ENCODE results near the gene OR2V2.

Gene OR2V2

DNA sequence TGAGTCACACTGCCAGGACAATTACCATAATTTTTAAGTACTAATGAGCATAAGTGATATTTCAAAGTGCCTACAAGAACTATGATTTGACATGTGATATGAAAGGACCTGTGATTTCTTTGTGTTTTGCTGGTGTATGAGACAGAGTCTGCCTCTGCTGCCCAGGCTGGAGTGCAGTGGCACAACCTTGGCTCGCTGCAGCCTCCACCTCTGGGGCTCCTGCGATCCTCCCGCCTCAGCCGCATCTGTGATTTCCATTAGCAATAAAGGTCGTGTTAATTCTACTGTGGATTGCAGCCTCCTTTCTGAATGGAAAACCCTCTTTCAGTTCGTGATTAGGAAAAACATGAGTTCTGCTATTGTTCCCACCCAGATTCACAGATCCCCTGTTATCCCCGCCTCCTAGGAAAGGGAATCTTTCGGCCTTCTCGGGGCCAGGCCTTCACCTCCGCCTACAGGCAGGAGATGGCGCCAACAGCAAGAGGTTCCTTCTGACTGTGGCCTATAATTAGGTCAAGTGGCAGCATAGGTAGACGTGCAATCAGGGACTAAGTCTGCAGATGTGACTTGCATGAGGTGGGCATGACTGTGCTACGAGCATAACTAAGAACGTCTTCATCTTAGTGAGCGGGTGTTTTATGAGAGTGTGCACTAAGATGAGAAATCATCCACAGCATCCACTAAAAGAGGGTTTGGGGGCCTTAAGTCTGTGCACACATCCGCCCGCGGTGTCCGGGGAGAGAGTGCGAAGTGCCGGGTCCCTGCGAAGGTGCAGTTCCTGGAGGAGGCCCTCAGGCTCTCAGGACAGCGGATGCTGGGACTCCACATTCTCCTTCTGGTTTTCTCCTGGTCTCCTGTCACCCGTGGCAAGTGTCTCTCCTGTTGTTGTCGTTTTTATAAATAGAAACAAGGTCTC, 34.5 kb downstream of the OR2V2 start:
- no peak overlapping the region for H3K4me2 ChIP-seq (ENCODE audit: low read depth, low read length, poor library complexity, severe bottlenecking)

DNA sequence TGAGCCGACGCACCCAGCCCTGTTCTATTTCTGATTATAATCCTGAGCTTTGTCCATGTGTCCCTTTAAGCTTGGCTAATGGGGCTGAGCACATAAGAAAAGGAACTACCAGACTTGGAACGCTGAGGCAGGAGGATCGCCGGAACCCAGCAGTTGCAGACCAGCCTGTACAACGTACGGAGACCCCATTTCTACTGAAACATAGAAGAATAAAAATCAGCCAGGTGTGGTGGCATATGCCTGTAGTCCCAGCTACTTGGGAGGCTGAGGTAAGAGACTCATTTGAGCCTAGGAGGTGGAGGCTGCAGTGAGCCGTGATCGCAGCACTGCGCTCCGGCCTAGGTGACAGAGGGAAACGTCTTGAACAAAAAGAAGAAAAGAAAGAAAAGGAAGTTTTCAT, 35.3 kb downstream of the OR2V2 start:
- Histone ChIP-seq H3K4me2 (ENCODE audit: low read depth, low read length, poor library complexity, severe bottlenecking) (no peak overlapping the region), H3K4me1 (ENCODE audit: insufficient read depth, low read length, poor library complexity, severe bottlenecking) (no peaks in the 10 kb centered on the region)
- TF ChIP-seq EZH2phosphoT487 (IDR thresholded peaks at IDR 0.05; ENCODE audit: borderline replicate concordance): no peak
- TF ChIP-seq, protein P1, sequence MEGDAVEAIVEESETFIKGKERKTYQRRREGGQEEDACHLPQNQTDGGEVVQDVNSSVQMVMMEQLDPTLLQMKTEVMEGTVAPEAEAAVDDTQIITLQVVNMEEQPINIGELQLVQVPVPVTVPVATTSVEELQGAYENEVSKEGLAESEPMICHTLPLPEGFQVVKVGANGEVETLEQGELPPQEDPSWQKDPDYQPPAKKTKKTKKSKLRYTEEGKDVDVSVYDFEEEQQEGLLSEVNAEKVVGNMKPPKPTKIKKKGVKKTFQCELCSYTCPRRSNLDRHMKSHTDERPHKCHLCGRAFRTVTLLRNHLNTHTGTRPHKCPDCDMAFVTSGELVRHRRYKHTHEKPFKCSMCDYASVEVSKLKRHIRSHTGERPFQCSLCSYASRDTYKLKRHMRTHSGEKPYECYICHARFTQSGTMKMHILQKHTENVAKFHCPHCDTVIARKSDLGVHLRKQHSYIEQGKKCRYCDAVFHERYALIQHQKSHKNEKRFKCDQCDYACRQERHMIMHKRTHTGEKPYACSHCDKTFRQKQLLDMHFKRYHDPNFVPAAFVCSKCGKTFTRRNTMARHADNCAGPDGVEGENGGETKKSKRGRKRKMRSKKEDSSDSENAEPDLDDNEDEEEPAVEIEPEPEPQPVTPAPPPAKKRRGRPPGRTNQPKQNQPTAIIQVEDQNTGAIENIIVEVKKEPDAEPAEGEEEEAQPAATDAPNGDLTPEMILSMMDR (conservative IDR thresholded peaks at IDR 0.05; ENCODE audit: low read length): no peak

More for the DNA sequence above, 34.5 kb downstream of the OR2V2 start:
- no peak overlapping the region for H2AFZ ChIP-seq (ENCODE audit: low read length)
- no peaks in the 10 kb centered on the region for H3K9me3 ChIP-seq (ENCODE audit: insufficient read depth, low read depth, low read length)
- no peaks in the 10 kb centered on the region for H3K27me3 ChIP-seq (ENCODE audit: insufficient read depth, low read length, poor library complexity, severe bottlenecking)
- no peak overlapping the region for H3K9ac ChIP-seq (ENCODE audit: low read depth, low read length, poor library complexity, severe bottlenecking)
- H4K20me1 ChIP-seq (ENCODE audit: insufficient read depth, low read length, poor library complexity, severe bottlenecking): no peaks in the 10 kb centered on the region
- no peaks in the 10 kb centered on the region for H3K79me2 ChIP-seq (ENCODE audit: insufficient read depth, low read length)
- no peak overlapping the region for H3K4me3 ChIP-seq (ENCODE audit: low read length, poor library complexity, severe bottlenecking)
- H3K36me3 ChIP-seq (ENCODE audit: insufficient read depth, low read length): no peaks in the 10 kb centered on the region
- no peaks in the 10 kb centered on the region for H3K9me2 ChIP-seq (replicated peaks; ENCODE audit: low read depth, low read length)
- no peak for TF ChIP-seq EZH2phosphoT487 (IDR thresholded peaks at IDR 0.05; ENCODE audit: borderline replicate concordance)
- TF ChIP-seq, protein P1 (conservative IDR thresholded peaks at IDR 0.05; ENCODE audit: low read length): peak; percentile 71
- no peaks in the 10 kb centered on the region for H3K4me1 ChIP-seq (ENCODE audit: insufficient read depth, low read length, poor library complexity, severe bottlenecking)
- H3F3A ChIP-seq (ENCODE audit: low read depth): no peaks in the 10 kb centered on the region

DNA sequence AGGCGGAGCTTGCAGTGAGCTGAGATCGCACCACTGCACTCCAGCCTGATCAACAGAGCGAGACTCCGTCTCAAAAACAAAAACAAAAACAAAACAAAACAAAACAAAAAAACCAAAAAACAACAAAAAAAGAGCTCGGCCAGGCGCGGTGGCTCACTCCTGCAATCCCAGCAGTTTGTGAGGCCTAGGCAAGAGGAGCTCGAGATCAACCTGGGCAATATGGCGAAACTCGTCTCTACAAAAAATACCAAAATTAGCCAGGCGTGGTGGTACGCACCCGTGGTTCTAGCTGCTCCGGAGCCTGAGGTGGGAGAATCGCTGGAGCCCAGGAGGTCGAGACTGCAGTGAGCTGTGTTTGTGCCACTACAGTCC, 37.4 kb downstream of the OR2V2 start:
- H3K79me2 ChIP-seq (ENCODE audit: insufficient read depth, low read length): no peaks in the 10 kb centered on the region
- H3K4me1 ChIP-seq (ENCODE audit: insufficient read depth, low read length, poor library complexity, severe bottlenecking): no peaks in the 10 kb centered on the region
- no peak overlapping the region for H3K4me3 ChIP-seq (ENCODE audit: low read length, poor library complexity, severe bottlenecking)
- H3F3A ChIP-seq (ENCODE audit: low read depth): no peaks in the 10 kb centered on the region
- no peak overlapping the region for H3K9ac ChIP-seq (ENCODE audit: low read depth, low read length, poor library complexity, severe bottlenecking)
- no peaks in the 10 kb centered on the region for H3K36me3 ChIP-seq (ENCODE audit: insufficient read depth, low read length)
- TF ChIP-seq, protein P1 (conservative IDR thresholded peaks at IDR 0.05; ENCODE audit: low read length): no peak
- no peak for TF ChIP-seq EZH2phosphoT487 (IDR thresholded peaks at IDR 0.05; ENCODE audit: borderline replicate concordance)
- H3K9me2 ChIP-seq (replicated peaks; ENCODE audit: low read depth, low read length): no peaks in the 10 kb centered on the region
- no peaks in the 10 kb centered on the region for H4K20me1 ChIP-seq (ENCODE audit: insufficient read depth, low read length, poor library complexity, severe bottlenecking)
- no peaks in the 10 kb centered on the region for H3K27me3 ChIP-seq (ENCODE audit: insufficient read depth, low read length, poor library complexity, severe bottlenecking)
- H3K9me3 ChIP-seq (ENCODE audit: insufficient read depth, low read depth, low read length): no peaks in the 10 kb centered on the region
- H2AFZ ChIP-seq (ENCODE audit: low read length): no peak overlapping the region
- no peak overlapping the region for H3K4me2 ChIP-seq (ENCODE audit: low read depth, low read length, poor library complexity, severe bottlenecking)

More for the DNA sequence above, 35.3 kb downstream of the OR2V2 start:
- H4K20me1 ChIP-seq (ENCODE audit: insufficient read depth, low read length, poor library complexity, severe bottlenecking): no peaks in the 10 kb centered on the region
- no peaks in the 10 kb centered on the region for H3K79me2 ChIP-seq (ENCODE audit: insufficient read depth, low read length)
- H3F3A ChIP-seq (ENCODE audit: low read depth): no peaks in the 10 kb centered on the region
- no peak overlapping the region for H3K4me3 ChIP-seq (ENCODE audit: low read length, poor library complexity, severe bottlenecking)
- no peaks in the 10 kb centered on the region for H3K36me3 ChIP-seq (ENCODE audit: insufficient read depth, low read length)
- H3K9ac ChIP-seq (ENCODE audit: low read depth, low read length, poor library complexity, severe bottlenecking): no peak overlapping the region
- no peaks in the 10 kb centered on the region for H3K27me3 ChIP-seq (ENCODE audit: insufficient read depth, low read length, poor library complexity, severe bottlenecking)
- no peaks in the 10 kb centered on the region for H3K9me3 ChIP-seq (ENCODE audit: insufficient read depth, low read depth, low read length)
- no peaks in the 10 kb centered on the region for H3K9me2 ChIP-seq (replicated peaks; ENCODE audit: low read depth, low read length)
- no peak overlapping the region for H2AFZ ChIP-seq (ENCODE audit: low read length)

Data from Loucy (cell line).